Measurements from ENCODE around the gene KMT2A. TPM values are rescaled to one million over a fixed set of nuclear protein-coding genes. Genes with fewer than 3 reads are reported as not detected.
"Not testable (repeated sequence)": the region's sequence is repeated elsewhere in the genome, so short reads cannot be mapped to it uniquely, and the experiment has no call there.

KMT2A gene
- total and polyA plus RNA-seq, 12 donors: 9.5 to 107 (median 42.5) TPM

DNA sequence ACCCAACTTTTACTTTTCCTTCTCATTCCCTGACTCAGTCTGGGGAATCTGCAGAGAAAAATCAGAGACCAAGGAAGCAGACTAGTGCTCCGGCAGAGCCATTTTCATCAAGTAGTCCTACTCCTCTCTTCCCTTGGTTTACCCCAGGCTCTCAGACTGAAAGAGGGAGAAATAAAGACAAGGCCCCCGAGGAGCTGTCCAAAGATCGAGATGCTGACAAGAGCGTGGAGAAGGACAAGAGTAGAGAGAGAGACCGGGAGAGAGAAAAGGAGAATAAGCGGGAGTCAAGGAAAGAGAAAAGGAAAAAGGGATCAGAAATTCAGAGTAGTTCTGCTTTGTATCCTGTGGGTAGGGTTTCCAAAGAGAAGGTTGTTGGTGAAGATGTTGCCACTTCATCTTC lies 37.2 kb downstream of the KMT2A start:
- H3K4me1 ChIP-seq (replicated peaks in 1 of 2): peaks cover 0 to 9% of the 10 kb centered on the region in 2 donors
- no peaks in the 10 kb centered on the region for H3K9me3 ChIP-seq (replicated peaks in 1 of 3)
- DNase-seq: no peak
- intact Hi-C loops (cut with DNase I): no loop called here
- WGBS, 4 donors: 97 to 98% (median 97%) methylated on average over 6 of the region's 6 CpGs
- TF ChIP-seq CTCF (IDR thresholded peaks at IDR 0.05) (no peak), POLR2A (IDR thresholded peaks at IDR 0.05) (no peak)
- peaks cover 0 to 37% of the 10 kb centered on the region in 2 donors for H3K36me3 ChIP-seq (replicated peaks in 1 of 2)
- no peaks in the 10 kb centered on the region for H3K27me3 ChIP-seq
- no peak overlapping the region for H3K4me3 ChIP-seq
- no peak overlapping the region for H3K27ac ChIP-seq

DNA sequence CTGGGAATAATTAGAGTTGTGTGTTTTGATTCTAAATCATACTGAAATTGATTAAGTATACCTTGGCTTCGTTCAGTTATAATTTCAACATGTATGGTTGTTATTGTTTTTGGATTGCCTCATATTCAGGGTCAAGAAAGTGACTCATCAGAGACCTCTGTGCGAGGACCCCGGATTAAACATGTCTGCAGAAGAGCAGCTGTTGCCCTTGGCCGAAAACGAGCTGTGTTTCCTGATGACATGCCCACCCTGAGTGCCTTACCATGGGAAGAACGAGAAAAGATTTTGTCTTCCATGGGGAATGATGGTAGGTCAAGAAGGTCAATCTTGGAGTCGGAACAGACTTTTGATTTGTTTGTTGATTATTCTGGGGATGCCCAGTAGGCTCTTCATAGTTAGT lies 40.4 kb downstream of the KMT2A start:
- no peaks in the 10 kb centered on the region for H3K27me3 ChIP-seq
- H3K4me3 ChIP-seq: no peak overlapping the region
- no peaks in the 10 kb centered on the region for H3K9me3 ChIP-seq (replicated peaks in 1 of 3)
- intact Hi-C loops (cut with DNase I): no loop called here
- no peaks in the 10 kb centered on the region for H3K4me1 ChIP-seq (replicated peaks in 1 of 2)
- H3K36me3 ChIP-seq (replicated peaks in 1 of 2): peaks cover 0 to 66% of the 10 kb centered on the region in 2 donors
- H3K27ac ChIP-seq: no peak overlapping the region
- TF ChIP-seq POLR2A (IDR thresholded peaks at IDR 0.05) (no peak), CTCF (IDR thresholded peaks at IDR 0.05) (no peak)
- WGBS, 4 donors: 44 to 57% (median 45%) methylated on average over 7 of the region's 7 CpGs
- no peak for DNase-seq

DNA sequence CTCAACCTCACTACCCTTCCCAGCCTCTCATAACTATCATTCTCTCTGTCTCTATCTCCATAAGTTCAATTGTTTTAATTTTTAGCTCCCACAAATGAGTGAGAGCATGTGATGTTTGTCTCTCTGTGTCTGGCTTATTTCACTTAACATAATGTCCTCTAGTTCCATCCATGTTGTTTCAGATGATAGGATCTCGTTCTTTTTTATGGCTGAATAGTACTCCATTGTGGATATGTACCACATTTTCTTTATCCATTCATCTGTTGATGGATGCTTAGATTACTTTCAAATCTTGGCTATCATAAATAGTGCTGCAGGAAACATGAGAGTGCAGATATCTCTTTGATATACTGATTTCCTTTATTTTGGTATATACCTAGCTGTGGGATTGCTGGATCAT lies 44.9 kb downstream of the KMT2A start:
- H3K9me3 ChIP-seq (replicated peaks in 1 of 3); DNase-seq; H3K4me3 ChIP-seq; H3K27ac ChIP-seq; H3K4me1 ChIP-seq (replicated peaks in 1 of 2); H3K27me3 ChIP-seq: not testable (repeated sequence)
- intact Hi-C loops (cut with DNase I): loop anchor here in 1 of 2 donors (10.0 kb wide), 1 partner anchor 86 kb away; no protein-coding TSS in a partner anchor
- 97 to 100% (median 100%) methylated on average over 1 of the region's 1 CpG for WGBS, 4 donors
- H3K36me3 ChIP-seq (replicated peaks in 1 of 2): peaks cover 0 to 95% of the 10 kb centered on the region in 2 donors

- DNase-seq: no peak
- no peaks in the 10 kb centered on the region for H3K4me1 ChIP-seq (replicated peaks in 1 of 2)
- intact Hi-C loops (cut with DNase I): loop anchor here in 1 of 2 donors (10.0 kb wide), 1 partner anchor 90 kb away; no protein-coding TSS in a partner anchor
- 89 to 96% (median 94%) methylated on average over 3 of the region's 3 CpGs for WGBS, 4 donors
- H3K27me3 ChIP-seq: no peaks in the 10 kb centered on the region
- H3K4me3 ChIP-seq: no peak overlapping the region
- H3K27ac ChIP-seq: no peak overlapping the region
- no peaks in the 10 kb centered on the region for H3K9me3 ChIP-seq (replicated peaks in 1 of 3)
- TF ChIP-seq CTCF (IDR thresholded peaks at IDR 0.05) (no peak), POLR2A (IDR thresholded peaks at IDR 0.05) (no peak)
- peaks cover 0 to 93% of the 10 kb centered on the region in 2 donors for H3K36me3 ChIP-seq (replicated peaks in 1 of 2)
These were observed 48.1 kb downstream of the KMT2A start for GRCh38 chr11:118484405-118484804.

- Histone ChIP-seq H3K4me1 (replicated peaks in 1 of 2) (no peaks in the 10 kb centered on the region), H3K4me3 (no peak overlapping the region), H3K27me3 (no peaks in the 10 kb centered on the region), H3K36me3 (replicated peaks in 1 of 2) (peaks cover 0 to 94% of the 10 kb centered on the region in 2 donors), H3K27ac (no peak overlapping the region), H3K9me3 (replicated peaks in 1 of 3) (no peaks in the 10 kb centered on the region)
- TF ChIP-seq POLR2A (IDR thresholded peaks at IDR 0.05): no peak
- TF ChIP-seq CTCF (IDR thresholded peaks at IDR 0.05): no peak
- DNase-seq: no peak
- intact Hi-C loops (cut with DNase I): loop anchor here (5.0 to 10.0 kb wide), 2 partner anchors 88 to 90 kb away; no protein-coding TSS in a partner anchor
These were observed 49.0 kb downstream of the KMT2A start for GRCh38 chr11:118485273-118485672.
